CD4-positive, alpha-beta T cell (primary cell): ENCODE data around the gene ADARB2. TPM values are rescaled to one million over a fixed set of nuclear protein-coding genes. Genes with fewer than 3 reads are reported as not detected.

Experiments
- ATAC-seq: fragments of 200-7000 bp; cut with Tn5 transposase; one replicate; pipeline ENCODE4 v1.10.0; 2022; ENCODE audit warnings: mild to moderate bottlenecking; ENCODE audit not compliant: poor library complexity
- CTCF ChIA-PET: fragments of 350-600 bp; sonication (Branson Sonifier 250); formaldehyde crosslinking; loops from one replicate; lab custom pipeline; 2021; ENCODE audit warnings: antibody characterized with exemption, inconsistent platforms; lab: Charles Lee
- POLR2A ChIA-PET: fragments of 350-600 bp; sonication (Branson Sonifier 250); formaldehyde crosslinking; loops from one replicate; lab custom pipeline; 2021; ENCODE audit warnings: antibody characterized with exemption, inconsistent platforms; lab: Charles Lee
- DNase-seq, 14 experiments: peaks; one replicate each; pipeline ENCODE4 v3.0.0-alpha.2; 2013 to 2020; ENCODE audit warnings: mixed read lengths in 2 of 14
- H3K27ac ChIP-seq, 2 donors: one replicate each; pipeline versions ENCODE4 v1.5.1 to v1.7.0; 2013; ENCODE audit warnings: low read length in 2 of 2, low read depth in 1 of 2, mild to moderate bottlenecking in 1 of 2
- H3K27me3 ChIP-seq, 2 experiments: 1 replicate in 1 of 2; 2 replicates in 1 of 2; pipeline versions ENCODE4 v1.6.1 to v1.7.0; 2013; ENCODE audit warnings: low read length in 2 of 2, control low read depth in 1 of 2, mild to moderate bottlenecking in 1 of 2, moderate library complexity in 1 of 2; ENCODE audit not compliant: insufficient read depth in 2 of 2, control insufficient read depth in 1 of 2
- H3K36me3 ChIP-seq: one replicate; pipeline ENCODE4 v1.6.1; 2013; ENCODE audit warnings: low read length, control low read depth; ENCODE audit not compliant: insufficient read depth
- H3K4me1 ChIP-seq: one replicate; pipeline ENCODE4 v1.6.1; 2013; ENCODE audit warnings: low read length, control low read depth; ENCODE audit not compliant: insufficient read depth
- H3K4me3 ChIP-seq: one replicate; pipeline ENCODE4 v1.5.1; 2013; ENCODE audit warnings: mild to moderate bottlenecking, low read length, moderate library complexity
- H3K9me3 ChIP-seq, 2 experiments: 1 replicate in 1 of 2; 2 replicates in 1 of 2; pipeline versions ENCODE4 v1.6.1 to v1.7.0; 2013; ENCODE audit warnings: low read length in 2 of 2, mild to moderate bottlenecking in 2 of 2, control low read depth in 1 of 2, moderate library complexity in 1 of 2; ENCODE audit not compliant: control insufficient read depth in 1 of 2, insufficient read depth in 1 of 2
- H3K27ac Mint-ChIP-seq: one replicate; pipeline ENCODE4 v1.8.0; 2020; ENCODE audit warnings: mixed read lengths
- H3K27me3 Mint-ChIP-seq: one replicate; pipeline ENCODE4 v1.8.0; 2021; ENCODE audit warnings: mixed read lengths
- H3K36me3 Mint-ChIP-seq: one replicate; pipeline ENCODE4 v1.8.0; 2021; ENCODE audit warnings: low read depth, mixed read lengths
- H3K4me1 Mint-ChIP-seq: one replicate; pipeline ENCODE4 v1.8.0; 2021; ENCODE audit warnings: low read depth, mixed read lengths
- H3K4me3 Mint-ChIP-seq: one replicate; pipeline ENCODE4 v1.8.0; 2020; ENCODE audit warnings: mild to moderate bottlenecking, mixed read lengths
- H3K9me3 Mint-ChIP-seq: one replicate; pipeline ENCODE4 v1.8.0; 2020; ENCODE audit warnings: mixed read lengths
- intact Hi-C, 2 experiments: fragments of 100-400 bp; cut with DNase I in 1 of 2; cut with micrococcal nuclease in 1 of 2; formaldehyde crosslinking; loops; one replicate each; pipeline versions ENCODE4 v1.15.1 to v1.9.0; 2023 to 2025; cut with DNase I, micrococcal nuclease
- total RNA-seq, 174 experiments: library from RNA in 2 of 174; stranded (reverse) in 2 of 174; gene quantifications; one replicate each; pipeline ENCODE4 v1.2.3 and lab custom pipeline; 2021 to 2026
- TF ChIP-seq, protein P1 (sequence below): fragments of 200-600 bp; IDR thresholded peaks from one replicate; pipeline ENCODE4 v1.8.0; 2022; ENCODE audit warnings: antibody characterized with exemption, mild to moderate bottlenecking

Gene ADARB2
- total RNA-seq, 2 experiments from 2014 or later, result 0.14 TPM; not detected in 1

DNA sequence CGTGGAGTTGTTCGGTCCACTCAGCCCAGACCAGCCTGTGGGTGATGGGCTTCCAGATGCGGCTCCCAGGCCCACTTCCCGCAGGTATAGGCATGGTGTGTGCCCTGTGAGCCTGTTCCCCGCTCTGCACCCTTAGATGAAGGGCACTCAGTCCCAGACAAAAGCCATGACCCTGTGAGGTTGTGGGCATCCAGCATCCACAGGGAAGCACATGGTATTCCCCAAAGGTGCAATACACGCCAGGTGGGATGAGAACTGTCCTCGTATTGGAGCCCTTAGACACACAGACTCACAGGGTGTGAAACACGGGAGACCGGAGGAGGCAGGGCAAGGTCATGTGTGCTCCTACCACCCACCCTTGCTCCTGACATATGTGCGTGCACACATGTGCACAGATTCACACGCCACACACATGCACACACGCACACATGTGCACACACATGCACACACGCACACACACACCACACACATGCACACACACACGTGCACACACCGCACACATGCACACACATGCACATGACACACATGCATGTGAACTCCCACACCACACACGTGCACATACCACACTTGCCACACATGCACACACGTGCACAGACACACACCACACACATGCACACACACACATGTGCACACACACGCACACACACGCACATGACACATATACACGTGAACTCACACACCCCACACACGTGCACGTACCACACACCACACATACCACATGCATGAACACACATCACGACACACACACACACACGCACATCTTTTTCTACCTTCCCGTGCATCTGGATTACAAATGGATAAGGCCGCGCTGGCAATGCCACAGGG is 361.8 kb downstream of the ADARB2 start:
- no peak for ATAC-seq
- DNase-seq, result no peak
- POLR2A ChIA-PET, result no interaction called here

DNA sequence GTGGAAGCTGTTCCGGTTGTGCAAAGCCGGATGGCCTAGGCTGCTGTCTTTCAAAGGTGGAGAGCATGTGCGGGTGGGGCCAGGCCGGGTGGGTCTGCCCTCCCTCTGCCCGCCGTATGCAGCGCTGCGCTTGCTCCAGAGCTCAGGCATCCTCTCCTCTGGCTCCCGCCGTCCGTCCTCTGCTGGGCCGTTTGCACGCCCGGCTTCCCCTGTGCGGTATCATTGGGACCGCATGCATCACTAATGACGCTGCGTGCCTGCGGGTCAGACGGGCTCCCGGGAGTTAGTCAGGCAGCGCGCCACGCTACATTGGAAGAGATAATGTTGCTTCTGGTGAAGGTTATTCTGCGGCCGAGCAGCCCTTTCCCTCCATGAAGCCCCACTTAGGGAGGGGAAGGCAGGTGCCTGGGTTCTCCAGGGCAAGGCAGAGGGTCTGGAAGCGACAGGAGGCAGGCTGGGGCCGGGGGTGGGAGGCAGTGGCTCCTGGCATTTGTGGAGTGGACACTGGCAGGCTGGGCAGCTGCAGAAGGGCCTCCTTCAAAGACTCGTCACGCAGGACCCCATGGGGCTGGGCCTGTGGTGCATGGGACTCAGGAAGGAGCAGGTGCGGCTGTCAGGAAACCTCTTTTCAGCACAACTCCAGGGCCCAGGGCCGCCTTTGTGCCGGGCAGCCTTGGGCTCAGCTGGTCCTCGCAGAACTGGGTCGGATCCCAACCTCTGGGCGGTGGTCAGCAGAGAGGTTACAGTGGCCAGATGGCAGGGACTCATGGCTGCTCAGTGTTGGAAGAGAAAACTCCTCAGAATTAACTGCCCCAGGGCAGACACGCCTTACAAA is 362.6 kb downstream of the ADARB2 start:
- TF ChIP-seq, protein P1, sequence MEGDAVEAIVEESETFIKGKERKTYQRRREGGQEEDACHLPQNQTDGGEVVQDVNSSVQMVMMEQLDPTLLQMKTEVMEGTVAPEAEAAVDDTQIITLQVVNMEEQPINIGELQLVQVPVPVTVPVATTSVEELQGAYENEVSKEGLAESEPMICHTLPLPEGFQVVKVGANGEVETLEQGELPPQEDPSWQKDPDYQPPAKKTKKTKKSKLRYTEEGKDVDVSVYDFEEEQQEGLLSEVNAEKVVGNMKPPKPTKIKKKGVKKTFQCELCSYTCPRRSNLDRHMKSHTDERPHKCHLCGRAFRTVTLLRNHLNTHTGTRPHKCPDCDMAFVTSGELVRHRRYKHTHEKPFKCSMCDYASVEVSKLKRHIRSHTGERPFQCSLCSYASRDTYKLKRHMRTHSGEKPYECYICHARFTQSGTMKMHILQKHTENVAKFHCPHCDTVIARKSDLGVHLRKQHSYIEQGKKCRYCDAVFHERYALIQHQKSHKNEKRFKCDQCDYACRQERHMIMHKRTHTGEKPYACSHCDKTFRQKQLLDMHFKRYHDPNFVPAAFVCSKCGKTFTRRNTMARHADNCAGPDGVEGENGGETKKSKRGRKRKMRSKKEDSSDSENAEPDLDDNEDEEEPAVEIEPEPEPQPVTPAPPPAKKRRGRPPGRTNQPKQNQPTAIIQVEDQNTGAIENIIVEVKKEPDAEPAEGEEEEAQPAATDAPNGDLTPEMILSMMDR, result no peak
- Histone ChIP-seq H3K27ac (no peak overlapping the region), H3K36me3 (no peaks in the 10 kb centered on the region), H3K27me3 (peaks cover 13 to 20% of the 10 kb centered on the region in 2 experiments), H3K9me3 (peaks cover 0 to 19% of the 10 kb centered on the region in 2 experiments), H3K4me1 (no peaks in the 10 kb centered on the region), H3K4me3 (no peak overlapping the region)
- DNase-seq (no peak), ATAC-seq (no peak)
- POLR2A ChIA-PET, result no interaction called here
- intact Hi-C loops, result no loop called here
- Mint-ChIP-seq H3K4me3 (no peak overlapping the region), H3K36me3 (no peaks in the 10 kb centered on the region), H3K9me3 (no peaks in the 10 kb centered on the region), H3K27me3 (peaks cover 34% of the 10 kb centered on the region), H3K27ac (no peak overlapping the region), H3K4me1 (no peaks in the 10 kb centered on the region)
- CTCF ChIA-PET, result no interaction called here

More for the DNA sequence above, 361.8 kb downstream of the ADARB2 start:
- H3K9me3 Mint-ChIP-seq, result no peaks in the 10 kb centered on the region
- peaks cover 15 to 28% of the 10 kb centered on the region in 2 experiments for H3K27me3 ChIP-seq
- H3K27ac Mint-ChIP-seq, result no peak overlapping the region
- no peaks in the 10 kb centered on the region for H3K36me3 ChIP-seq
- H3K27ac ChIP-seq, result no peak overlapping the region
- no peak overlapping the region for H3K4me3 Mint-ChIP-seq
- H3K36me3 Mint-ChIP-seq, result no peaks in the 10 kb centered on the region
- TF ChIP-seq, protein P1, result no peak
- H3K4me1 Mint-ChIP-seq, result no peaks in the 10 kb centered on the region
- H3K4me1 ChIP-seq, result no peaks in the 10 kb centered on the region
- CTCF ChIA-PET, result no interaction called here
- no peak overlapping the region for H3K4me3 ChIP-seq
- peaks cover 0 to 19% of the 10 kb centered on the region in 2 experiments for H3K9me3 ChIP-seq
- H3K27me3 Mint-ChIP-seq, result peaks cover 31% of the 10 kb centered on the region
- intact Hi-C loops, result no loop called here

DNA sequence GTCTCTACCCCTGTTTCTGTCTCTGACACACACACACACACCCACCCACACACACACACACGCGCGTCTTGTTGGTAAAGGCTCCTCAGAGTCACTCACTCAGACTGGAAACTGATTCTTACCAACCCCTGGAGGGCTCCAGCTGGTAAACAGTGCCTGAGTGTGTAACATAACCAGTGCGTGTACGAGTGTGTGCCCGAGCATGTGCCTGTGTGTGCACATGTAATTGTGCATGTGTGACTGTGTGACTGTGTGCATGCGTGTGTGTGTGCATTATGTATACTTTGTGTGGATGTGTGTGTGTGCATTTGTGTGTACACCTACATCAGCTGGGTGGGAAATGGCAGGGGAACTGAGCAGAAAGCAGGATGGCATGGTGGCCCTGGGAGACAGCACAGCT is 364.0 kb downstream of the ADARB2 start:
- Histone ChIP-seq H3K27me3 (peaks cover 9 to 11% of the 10 kb centered on the region in 2 experiments), H3K27ac (no peak overlapping the region), H3K4me1 (no peaks in the 10 kb centered on the region), H3K36me3 (no peaks in the 10 kb centered on the region), H3K9me3 (peaks cover 0 to 19% of the 10 kb centered on the region in 2 experiments), H3K4me3 (no peak overlapping the region)
- Mint-ChIP-seq H3K4me1 (no peaks in the 10 kb centered on the region), H3K4me3 (no peak overlapping the region), H3K27me3 (peaks cover 31% of the 10 kb centered on the region), H3K27ac (no peak overlapping the region), H3K36me3 (no peaks in the 10 kb centered on the region), H3K9me3 (no peaks in the 10 kb centered on the region)
- TF ChIP-seq, protein P1, result no peak
- DNase-seq (no peak), ATAC-seq (no peak)
- ChIA-PET POLR2A (no interaction called here), CTCF (no interaction called here)
- intact Hi-C loops, result no loop called here
